GM21515 (cell line): ENCODE data around the gene UCKL1.
"Not testable (repeated sequence)": the region's sequence is repeated elsewhere in the genome, so short reads cannot be mapped to it uniquely, and the experiment has no call there.

Source experiments
- ATAC-seq: cut with Tn5 transposase; IDR thresholded peaks from one replicate; pipeline ENCODE4 v1.9.1; 2021; ENCODE audit not compliant: unreplicated experiment

UCKL1 gene

DNA sequence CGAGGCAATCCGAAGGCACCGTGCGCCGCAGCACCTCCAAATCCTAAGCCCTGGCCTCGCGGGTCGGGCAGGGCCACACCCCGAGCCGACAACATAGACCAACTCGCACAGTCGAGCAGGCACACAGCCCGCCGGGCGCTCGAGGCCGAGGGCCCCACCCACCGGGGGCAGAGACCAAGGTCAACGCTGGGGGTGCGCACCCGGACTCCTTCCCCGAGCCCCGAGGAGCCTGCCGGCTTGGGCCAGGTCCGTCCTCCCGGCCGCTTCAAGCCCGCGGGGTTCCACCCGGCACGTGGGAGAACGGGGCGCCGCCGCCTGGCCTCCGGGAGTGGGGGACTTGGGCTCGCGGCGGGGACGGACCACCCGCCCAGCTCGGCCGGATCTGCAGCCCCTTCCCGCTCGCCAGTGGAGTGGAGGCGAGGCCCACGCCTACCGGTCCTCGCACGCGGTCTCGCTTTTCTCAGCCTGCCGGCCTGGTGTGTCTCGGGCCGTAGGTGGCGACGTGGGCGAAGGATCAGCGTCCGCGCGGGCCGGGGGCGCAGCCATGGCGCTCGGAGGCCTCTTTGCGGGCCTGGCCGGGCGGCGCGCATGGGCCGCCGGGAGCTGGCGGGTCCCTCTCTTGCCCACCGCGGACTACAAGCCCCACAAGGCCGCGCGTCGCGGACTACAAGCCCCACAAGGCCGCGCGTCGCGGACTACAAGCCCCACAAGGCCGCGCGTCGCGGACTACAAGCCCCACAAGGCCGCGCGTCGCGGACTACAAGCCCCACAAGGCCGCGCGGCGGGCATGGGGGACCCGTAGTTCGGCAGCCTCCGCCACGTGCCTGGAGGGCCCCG, at the start of gene UCKL1:
UCKL1 (minus strand) TSS at position 590 of the 837 bp plus-strand sequence; CDS start at position 546, 44 bp downstream.
- ATAC-seq = peak; percentile 61

DNA sequence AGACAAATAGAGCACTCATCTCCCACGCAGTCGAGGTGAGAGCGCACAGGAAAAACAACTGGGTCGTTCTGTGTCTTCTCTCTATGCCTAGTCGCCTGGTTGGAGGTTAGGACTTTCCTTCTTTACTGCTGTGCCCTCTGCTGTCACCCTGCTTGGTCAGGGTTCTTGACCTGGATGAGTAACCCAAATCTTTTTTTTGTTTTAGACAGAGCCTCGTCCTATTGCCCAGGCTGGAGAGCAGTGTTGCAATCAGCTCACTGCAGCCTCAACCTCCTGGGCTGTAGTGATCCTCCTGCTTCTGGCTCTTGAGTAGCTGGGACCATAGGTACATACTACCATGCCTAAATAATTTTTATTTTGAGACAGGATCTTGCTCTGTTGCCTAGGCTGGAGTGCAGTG, 49.2 kb upstream of the UCKL1 start:
- ATAC-seq = no peak

DNA sequence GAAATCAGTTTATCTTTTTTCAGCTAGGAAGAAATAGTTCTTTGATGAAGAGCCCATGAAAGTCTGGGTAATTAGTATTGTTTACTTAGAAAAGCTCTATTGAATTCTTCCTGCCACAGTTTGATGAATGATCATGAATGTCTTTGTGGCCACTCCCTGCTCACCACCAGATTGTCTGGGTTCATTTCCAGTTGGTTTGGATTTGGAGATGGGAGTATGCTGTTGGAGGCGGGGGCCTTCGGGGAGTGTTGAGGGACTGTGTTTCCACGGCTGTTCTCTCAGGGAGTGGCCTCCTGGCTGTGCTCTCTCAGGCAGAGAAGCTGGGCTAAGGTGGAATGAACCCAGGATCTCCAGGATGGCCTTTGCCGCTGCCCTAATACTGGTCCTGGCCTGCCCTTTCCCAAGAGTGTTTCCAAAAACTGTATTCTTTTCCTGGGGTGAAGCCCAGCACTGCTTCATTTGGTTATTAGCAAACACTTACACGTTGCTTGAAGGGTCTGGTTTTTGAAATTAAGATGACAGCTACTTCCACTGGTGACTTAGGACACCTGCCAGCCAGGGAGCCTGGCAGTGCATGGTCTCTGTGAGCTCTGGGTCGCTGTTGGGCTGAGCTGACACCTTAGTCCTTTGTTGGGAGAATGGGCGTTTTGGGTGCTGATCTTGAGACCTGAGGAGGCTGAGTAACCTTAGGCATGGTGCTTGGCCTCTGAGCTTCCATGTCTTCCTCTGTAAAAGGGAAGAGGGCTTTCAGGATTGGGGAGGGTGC, 47.9 kb upstream of the UCKL1 start:
- no peak for ATAC-seq

DNA sequence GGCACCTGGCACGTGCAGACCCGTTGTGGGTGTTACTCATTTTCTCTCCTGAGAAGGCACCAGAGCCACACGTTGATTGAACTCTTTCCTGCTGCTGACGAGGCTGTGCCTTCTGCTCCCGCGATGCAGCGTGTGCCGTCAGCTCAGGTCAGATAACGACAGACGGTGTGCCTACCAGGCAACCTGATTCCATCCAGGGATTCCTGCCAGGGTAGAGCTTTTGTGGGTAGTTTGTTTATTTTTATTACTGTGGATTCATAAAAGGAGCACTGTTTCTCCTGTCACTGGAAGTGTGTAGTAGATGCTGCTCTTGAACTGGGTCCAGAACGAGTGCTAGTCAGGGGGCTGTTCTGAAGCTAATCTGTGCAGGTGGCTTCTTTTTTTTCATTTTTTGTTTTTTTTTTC, 45.4 kb upstream of the UCKL1 start:
- no peak for ATAC-seq

DNA sequence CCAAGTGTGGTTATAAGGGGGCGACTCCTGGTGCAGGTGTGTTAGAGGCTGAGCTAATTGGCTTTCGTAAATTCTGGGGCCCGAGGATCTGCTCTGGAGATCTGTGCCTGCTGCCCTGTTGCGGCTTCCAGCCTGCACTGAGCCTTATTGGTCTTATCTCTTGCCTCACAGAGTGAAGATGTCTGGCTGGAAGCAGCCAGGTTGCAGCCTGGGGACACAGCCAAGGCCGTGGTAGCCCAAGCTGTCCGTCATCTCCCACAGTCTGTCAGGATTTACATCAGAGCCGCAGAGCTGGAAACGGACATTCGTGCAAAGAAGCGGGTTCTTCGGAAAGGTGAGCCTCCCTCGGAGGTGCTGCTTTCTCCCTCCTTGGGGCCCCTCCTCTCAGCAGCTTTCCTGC, 44.7 kb upstream of the UCKL1 start:
- no peak for ATAC-seq

DNA sequence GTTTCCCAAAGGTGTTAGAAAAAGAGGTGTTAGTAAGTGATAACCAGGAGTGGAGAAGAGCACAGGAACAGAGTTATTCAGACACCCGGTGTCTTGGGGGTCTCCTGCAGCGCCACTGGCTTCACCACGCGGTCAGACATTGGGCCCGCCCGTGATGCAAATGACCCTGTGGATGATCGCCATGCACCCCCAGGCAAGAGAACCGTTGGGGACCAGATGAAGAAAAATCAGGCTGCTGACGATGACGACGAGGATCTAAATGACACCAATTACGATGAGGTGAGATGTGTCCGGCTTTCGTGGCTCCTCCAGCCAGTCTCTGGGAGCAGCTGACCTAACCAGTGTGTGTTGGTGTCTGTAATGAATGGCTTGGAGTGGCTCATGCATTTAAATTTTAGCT, 26.7 kb upstream of the UCKL1 start:
- ATAC-seq = no peak

DNA sequence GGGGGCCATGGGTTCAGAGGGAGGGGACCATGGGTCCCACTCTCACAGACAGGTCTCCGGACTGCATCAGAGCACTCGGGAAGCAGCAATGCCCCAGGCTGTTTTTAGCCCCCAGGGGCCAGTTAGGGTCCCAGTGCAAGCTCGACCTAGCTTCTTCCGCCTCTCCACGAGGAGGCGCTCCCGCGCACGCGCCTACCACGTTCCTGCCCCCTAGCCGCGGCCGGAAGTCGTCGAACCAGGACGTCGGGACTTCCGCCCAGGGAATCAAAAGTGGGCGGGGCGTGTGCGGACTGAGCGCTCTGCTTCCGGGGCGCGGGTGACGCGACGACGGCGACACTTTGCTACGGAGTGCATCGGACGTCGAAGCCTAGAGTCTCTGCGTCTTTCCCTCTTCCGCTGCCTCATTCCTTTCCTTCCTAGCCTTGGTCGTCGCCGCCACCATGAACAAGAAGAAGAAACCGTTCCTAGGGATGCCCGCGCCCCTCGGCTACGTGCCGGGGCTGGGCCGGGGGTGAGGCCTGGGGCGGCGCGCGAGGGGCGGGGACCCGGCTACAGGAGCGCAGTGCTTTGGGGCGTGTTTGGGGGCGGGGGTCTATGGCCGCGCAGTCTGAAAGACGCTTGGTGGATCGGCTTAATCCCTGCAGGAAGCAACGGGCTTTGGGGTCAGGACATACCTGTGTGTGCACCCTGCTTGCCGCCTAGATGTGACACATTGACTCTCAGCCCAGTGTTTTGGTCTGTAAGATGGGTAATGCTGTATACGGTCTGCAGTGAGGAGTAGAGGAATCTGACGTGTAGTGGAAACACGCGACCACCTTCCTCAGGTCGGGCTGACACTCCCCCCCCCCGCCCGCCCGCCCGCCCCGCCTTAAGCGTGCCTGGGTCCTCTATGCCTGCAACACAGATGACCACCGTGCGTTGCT, 24.9 kb upstream of the UCKL1 start, which contains the start of gene PRPF6:
PRPF6 (plus strand) TSS at position 327 of the 923 bp plus-strand sequence; CDS start at position 441, 114 bp downstream.
- ATAC-seq = peak; percentile 51

DNA sequence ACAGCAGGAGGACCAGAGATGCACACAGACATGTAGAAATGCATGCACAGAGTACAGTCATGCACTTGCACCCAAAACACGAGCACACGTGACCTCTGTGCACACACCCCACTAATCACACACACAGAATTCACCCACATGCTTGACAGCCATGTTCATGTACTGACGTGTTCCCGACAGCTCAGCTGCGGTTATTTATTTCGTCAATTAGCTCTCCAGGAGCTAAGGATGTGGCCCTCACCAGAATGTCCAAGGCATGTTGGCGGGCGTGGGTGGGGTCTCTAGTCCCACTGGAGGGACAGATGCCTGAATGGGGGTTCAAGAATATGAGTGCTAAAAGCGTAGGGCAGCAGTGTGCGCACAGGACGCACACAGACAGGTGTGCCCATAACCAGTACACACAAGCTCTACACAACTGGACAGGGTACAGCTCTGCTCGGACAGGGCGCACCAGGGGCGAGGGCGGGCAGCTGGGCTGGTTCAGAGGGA, 24.1 kb upstream of the UCKL1 start:
- peak; percentile 9 for ATAC-seq

DNA sequence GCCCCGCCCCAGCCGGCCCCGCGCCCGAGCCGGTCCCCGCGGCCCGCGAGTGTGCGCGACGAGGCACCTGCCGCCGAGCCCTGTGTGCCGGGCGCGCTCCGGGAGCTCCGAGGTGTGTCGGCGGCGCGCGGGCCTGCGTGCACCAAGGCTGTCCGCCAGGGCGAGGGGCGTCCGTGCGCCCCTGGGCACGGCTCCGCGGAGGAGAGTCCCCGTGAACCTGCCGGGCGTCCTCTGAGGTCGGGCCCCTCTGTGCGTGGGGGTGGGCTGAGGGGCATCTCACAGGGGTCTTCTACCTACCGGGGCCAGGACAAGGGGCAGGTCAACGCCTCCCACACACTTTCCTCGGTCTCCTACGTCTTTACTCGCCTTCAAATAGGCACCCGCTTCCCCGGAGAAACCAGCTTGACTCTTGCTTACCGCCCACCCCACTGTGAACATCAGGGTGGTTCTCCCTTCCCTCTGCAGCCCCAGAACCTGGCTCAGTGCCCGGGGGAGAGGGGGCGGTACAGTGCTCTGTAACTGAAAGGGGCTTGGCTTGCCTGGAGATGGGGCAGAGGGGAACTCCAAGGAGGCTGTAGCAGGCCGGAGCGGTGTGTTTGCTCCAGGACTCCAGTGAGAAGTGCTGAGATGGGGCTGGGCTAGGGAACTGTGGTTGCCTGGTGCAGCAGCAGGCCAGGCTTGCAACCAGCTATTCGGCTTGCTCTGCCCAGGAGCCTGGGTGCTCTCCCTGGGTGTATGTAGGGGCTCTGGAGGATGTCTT, 23.5 kb upstream of the UCKL1 start, which contains the start of gene SAMD10:
SAMD10 (minus strand) TSS at position 86 of the 760 bp plus-strand sequence. CDS start 175 bp downstream, outside the sequence.
- ATAC-seq = no peak

DNA sequence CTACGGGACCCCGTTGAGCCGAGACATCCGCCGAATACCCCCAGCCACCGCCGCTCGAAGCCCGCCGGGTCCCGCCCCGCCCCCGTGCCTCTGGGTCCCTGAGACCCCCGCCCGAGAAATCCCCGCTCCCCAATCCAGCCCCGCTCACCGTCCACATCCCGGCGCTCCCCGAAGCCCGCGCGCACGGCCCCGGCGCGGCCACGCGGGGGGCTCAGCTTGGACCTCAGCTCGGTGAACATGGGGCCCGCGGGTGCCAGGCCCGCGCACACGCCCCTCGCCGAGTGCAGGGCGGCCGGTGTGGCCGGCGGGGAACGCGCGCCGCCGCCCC, 23.0 kb upstream of the UCKL1 start:
- no peak for ATAC-seq

DNA sequence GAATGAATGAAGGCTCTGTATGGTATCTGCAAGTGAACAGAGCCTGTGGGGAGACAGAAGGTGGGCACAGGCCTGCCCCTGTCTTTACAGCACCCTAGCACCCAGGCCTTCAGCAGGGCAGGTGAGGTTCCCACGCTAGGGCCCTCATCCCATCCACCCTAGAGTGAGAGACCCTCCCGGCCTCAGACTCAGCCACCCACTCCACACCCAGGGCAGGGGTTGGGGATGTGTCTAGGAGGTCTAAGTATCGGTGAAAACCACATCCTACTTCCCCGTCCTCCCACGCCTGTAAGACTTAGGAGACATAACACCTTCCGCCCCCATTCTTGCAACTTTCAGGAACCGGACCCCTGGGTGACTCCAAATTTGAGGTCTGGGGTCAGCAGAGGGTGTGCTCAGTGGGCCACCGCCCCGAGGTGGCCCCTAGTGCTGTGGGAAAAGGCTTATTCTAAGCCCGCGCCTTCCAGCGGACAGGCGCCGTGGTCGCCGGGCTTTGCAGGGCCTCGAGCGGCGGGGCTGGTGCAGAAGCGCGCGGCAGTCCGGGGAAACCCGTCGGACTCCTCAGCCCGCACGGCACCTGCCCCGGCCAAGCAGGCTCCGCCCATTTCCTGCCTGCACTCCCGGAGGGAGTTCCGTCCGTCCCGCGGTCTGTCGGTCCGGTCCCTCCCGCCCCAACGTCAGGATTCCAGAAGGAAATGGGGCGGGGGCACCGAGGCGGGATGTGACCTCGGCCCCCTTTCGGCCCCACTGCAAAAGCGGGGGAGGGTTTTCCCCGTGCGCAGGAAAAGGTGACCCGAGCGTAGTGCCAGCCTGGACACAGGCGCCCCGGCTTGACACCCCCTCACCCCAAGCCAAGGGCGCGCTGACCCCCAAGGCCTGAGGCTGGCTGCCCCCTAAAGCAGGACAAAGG, 22.4 kb upstream of the UCKL1 start:
- no peak for ATAC-seq

DNA sequence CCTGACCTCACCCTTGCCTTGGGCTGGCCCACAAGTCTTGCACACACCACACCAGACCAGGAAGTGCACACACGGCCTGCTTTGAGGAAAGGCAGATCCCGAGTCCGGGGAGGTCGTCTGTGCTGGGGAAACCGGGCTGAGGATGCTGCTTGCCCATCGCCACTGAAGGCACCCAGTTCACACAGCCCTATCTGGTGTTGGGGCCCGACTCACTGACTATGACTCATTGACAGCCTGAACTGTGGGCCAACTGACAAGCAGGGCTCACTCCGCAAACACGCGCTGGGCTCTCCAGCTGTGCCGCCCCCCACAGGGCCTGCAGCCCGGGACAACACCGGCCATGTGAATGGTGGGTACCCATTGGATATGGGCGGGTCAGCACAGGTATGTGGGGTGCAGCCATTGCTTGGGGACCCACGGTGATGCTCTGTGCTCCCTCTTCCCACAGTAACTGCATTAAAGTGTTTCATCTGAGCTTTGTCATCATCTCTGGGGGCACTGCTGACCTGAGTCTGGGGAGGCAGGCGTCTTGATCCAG, 21.6 kb upstream of the UCKL1 start:
- ATAC-seq = no peak

DNA sequence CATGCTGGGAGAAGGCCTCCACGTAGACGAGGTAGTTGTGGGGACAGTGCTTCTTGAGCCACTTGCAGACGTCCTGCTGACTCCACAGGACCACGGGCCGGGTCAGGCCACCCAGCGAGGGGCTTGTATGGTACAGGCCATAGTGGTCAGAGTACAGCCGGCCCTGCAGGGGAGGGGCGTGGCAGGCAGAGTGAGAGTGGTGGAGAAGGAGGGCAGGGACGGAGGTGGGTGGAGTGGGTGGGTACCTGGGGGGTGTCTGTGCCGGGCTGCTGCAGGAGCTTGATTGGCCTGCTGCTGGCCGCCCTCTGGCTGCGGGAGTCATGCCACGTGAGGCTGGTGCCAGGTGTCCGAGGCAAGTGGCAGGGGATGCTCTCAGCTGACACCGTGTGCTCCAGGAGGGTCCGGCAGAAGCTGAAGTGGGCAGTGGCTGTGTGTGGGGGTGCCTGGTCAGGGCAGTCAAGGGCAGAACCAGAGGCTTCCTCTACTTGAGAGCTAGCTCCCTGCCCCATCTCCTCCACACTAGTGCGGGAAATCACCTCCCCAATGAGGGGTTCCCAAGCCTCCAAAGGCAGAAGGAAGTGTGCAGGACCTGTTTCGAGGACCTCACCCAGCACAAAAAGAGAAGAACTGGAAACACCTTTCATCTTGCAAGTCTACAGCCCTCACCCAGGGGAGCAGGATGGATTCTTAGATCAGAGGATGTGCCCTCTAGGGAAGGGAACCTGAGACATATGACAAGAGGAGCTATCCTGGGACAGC, 20.9 kb upstream of the UCKL1 start:
- ATAC-seq = no peak

DNA sequence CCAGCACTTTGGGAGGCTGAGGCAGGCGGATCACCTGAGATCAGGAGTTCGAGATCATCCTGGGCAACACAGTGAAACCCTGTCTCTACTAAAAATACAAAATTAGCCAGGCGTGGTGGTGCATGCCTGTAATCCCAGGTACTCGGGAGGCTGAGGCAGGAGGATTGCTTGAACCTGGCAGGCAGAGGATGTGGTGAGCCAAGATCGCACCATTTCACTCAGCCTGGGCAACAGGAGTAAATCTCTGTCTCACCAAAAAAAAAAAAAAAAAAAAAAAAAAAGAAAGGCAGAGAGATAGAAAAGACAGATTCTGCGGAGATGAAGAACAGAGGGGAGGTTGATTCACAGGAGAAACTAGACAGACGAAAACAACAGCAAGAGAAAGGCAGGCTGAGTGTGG, 20.3 kb upstream of the UCKL1 start:
- ATAC-seq = not testable (repeated sequence)

DNA sequence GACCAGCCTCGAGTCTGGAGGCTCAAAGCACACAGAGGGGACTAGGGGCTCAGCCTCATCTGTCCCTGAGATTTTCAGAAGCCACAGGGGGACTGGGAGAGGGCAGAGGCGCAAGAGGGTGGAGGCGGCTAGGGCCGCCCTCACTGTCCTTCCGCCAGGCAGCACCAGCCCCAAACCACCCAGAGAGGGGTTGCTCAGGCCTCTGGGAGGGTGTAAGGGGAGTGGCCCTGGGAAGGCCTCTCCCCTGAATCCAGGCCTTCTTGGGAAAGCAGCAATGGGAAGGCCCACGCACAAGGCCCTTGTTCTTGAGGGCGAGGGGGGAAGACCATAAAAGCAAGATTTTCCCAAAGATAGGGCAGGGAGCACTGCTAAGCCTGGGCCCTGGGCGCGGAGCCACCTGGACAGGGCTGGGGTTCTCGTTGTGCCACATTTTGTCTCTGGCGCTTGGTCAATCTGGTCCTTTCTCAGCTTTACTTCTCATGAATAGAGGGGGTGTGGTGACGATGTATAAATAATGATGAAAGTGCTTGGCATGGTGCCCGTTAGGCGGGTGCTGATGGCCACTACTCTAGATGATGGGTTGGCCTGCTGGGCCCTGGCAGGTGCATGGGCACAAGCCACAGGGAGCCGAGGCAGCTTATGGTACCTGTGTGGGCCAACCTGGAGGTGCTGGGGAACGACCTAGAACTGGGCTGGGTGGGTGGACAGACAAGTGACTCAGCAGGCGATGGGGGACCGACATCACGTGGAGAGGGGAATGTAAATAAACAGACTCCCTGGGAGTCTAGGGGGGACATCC, 18.4 kb upstream of the UCKL1 start:
- ATAC-seq = no peak

DNA sequence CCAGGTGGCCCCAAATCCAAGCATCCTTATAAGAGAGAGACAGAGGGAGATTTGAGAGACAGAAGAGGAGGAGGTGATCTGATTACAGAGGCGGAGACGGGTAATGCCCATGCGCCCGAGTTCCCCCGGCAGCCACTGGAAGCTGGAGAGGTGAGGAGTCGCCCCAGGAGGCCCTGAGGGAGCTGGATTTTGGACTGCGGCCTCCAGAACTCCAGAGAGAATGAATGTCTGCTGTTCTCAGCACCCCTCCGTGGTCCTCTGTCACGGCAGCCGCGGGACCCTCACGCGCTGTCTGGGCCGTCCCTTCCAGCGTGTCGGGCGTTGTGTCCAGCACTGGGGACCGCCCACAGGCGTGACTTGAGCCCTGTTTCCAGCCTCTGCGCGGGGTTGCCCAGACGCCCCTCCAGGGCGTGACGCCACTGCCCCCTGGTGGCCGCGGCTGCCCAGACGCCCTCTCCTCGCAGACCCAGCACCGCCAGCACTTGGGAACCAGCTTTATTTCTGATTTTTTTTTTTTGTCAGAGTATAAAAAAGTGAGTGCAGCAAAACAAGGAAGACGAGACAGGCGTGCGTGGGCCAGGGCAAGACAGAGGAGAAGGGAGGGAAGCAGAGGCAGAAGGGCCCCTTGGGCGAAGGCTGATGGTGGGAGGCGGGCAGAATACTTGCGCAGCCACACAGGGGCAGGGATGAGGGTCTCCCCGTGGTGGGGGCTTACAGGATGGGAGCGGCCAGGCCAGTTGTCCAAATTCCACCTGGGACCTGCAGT, 17.6 kb upstream of the UCKL1 start:
- ATAC-seq = peak; percentile 39

DNA sequence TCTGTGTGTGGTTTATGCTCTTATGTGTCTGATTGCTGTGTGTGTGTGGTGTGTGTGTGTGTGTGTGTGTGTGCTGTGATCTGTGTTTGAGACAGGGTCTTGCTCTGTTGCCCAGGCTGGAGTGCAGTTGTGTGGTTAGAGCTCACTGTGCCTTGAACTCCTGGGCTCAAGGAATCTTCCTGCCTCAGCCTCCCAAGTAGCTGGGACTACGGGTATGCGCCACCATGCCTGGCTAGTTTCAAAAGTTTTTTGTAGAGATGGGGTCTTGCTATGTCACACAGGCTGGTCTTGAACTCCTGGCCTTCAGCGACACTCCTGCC, 16.9 kb upstream of the UCKL1 start:
- no peak for ATAC-seq
